HepG2 (cell line): ENCODE results near the gene LYPD8. TPM values are rescaled to one million over a fixed set of nuclear protein-coding genes. Genes with fewer than 3 reads are reported as not detected.

Experiments
- ATAC-seq: fragments of 200-7000 bp; cut with Tn5 transposase; 3 replicates; pipeline ENCODE4 v1.9.1; 2020; ENCODE audit warnings: mild to moderate bottlenecking, moderate library complexity
- BruUV-seq: library from RNA; stranded (reverse); fragments of 400-500 nt; replicated peaks from 2 replicates; lab custom pipeline; 2021; lab: Mats Ljungman, UMichigan
- CTCF ChIA-PET: fragments of 300-600 bp; formaldehyde crosslinking; extraction: SDS; loops from one replicate; lab custom pipeline; 2021; ENCODE audit warnings: low total read pairs, inconsistent platforms, low intra/inter-chr PET ratio; lab: Yijun Ruan, JAX
- POLR2A ChIA-PET: fragments of 350-600 bp; sonication (Branson Sonifier 250); formaldehyde crosslinking; loops from one replicate; lab custom pipeline; 2020; ENCODE audit warnings: antibody characterized with exemption, inconsistent platforms; lab: Yijun Ruan, JAX
- DNase-seq: peaks from one replicate; pipeline ENCODE4 v3.0.0-alpha.2; 2015; ENCODE audit warnings: low spot score
- FAIRE-seq: peaks from 3 replicates; lab custom pipeline; 2011; peaks lifted over from hg19 to GRCh38; lab: Jason Lieb, UNC
- H2AFZ ChIP-seq: one replicate; pipeline ENCODE4 v1.6.1; 2011; ENCODE audit warnings: low read length, inconsistent platforms
- H3K27ac ChIP-seq: fragments of 300-600 bp; 3 replicates; pipeline ENCODE4 v1.8.0; 2011; ENCODE audit warnings: mixed run types, mild to moderate bottlenecking, mixed read lengths, low read length, inconsistent platforms; ENCODE audit not compliant: insufficient read depth; ENCODE audit errors: extremely low read length
- H3K27me3 ChIP-seq, 2 experiments: fragments of 200-600 bp in 1 of 2; 2 replicates in 1 of 2; 3 replicates in 1 of 2; pipeline versions ENCODE4 v1.6.0 to v1.8.0; 2011; ENCODE audit warnings: low read length in 2 of 2, mild to moderate bottlenecking in 2 of 2, moderate library complexity in 2 of 2, inconsistent platforms in 1 of 2; ENCODE audit not compliant: insufficient read depth in 2 of 2, control insufficient read depth in 1 of 2
- H3K36me3 ChIP-seq, 2 experiments: fragments of 200-600 bp in 1 of 2; replicated peaks in 1 of 2; 2 replicates in 1 of 2; 3 replicates in 1 of 2; pipeline versions ENCODE4 v1.5.1 to v1.8.0; 2011; ENCODE audit warnings: low read length in 2 of 2, inconsistent platforms in 1 of 2; ENCODE audit not compliant: insufficient read depth in 2 of 2, control insufficient read depth in 1 of 2
- H3K4me1 ChIP-seq: 2 replicates; pipeline ENCODE4 v1.5.1; 2012; ENCODE audit warnings: low read length, inconsistent platforms; ENCODE audit not compliant: insufficient read depth
- H3K4me2 ChIP-seq: 2 replicates; pipeline ENCODE4 v1.6.0; 2011; ENCODE audit warnings: low read depth, low read length, inconsistent platforms
- H3K4me3 ChIP-seq, 3 experiments: fragments of 200-600 bp in 1 of 3; sonication (generic), shearing (Covaris generic) in 1 of 3; replicated peaks in 1 of 3; 2 replicates each; pipeline ENCODE4 v1.5.1; 2011 to 2016; ENCODE audit warnings: low read length in 3 of 3, inconsistent platforms in 2 of 3, low read depth in 2 of 3, mild to moderate bottlenecking in 2 of 3, control low read depth in 1 of 3, mixed read lengths in 1 of 3; ENCODE audit not compliant: insufficient read depth in 1 of 3
- H3K79me2 ChIP-seq: one replicate; pipeline ENCODE4 v1.6.1; 2011; ENCODE audit warnings: low read length, inconsistent platforms; ENCODE audit not compliant: insufficient read depth
- H3K9ac ChIP-seq: 2 replicates; pipeline ENCODE4 v1.6.0; 2011; ENCODE audit warnings: mild to moderate bottlenecking, low read depth, low read length, inconsistent platforms; ENCODE audit not compliant: insufficient read depth
- H3K9me3 ChIP-seq: 2 replicates; pipeline ENCODE4 v1.5.1; 2012; ENCODE audit warnings: mild to moderate bottlenecking, low read length
- H4K20me1 ChIP-seq: 2 replicates; pipeline ENCODE4 v1.6.0; 2011; ENCODE audit warnings: inconsistent platforms, mild to moderate bottlenecking, low read length, moderate library complexity; ENCODE audit not compliant: insufficient read depth
- BHLHE40 ChIP-seq: IDR thresholded peaks from 2 replicates; pipeline ENCODE4 v1.6.1; 2011; ENCODE audit warnings: low read length, improper control_type of control experiment
- GLMP ChIP-seq: sonication (generic); formaldehyde crosslinking; IDR thresholded peaks from 2 replicates; pipeline ENCODE4 v1.9.0; 2021; ENCODE audit warnings: missing genetic modification reagents, mild to moderate bottlenecking, borderline replicate concordance
- ISX ChIP-seq: sonication (generic); formaldehyde crosslinking; conservative IDR thresholded peaks from 2 replicates; pipeline ENCODE4 v1.5.0; 2020; ENCODE audit warnings: missing genetic modification reagents
- LBX2 ChIP-seq: sonication (generic); formaldehyde crosslinking; IDR thresholded peaks from 2 replicates; pipeline ENCODE4 v1.5.0; 2020; ENCODE audit warnings: missing genetic modification reagents, mild to moderate bottlenecking, borderline replicate concordance
- SP1 ChIP-seq, 2 experiments: fragments of 450-650 bp in 1 of 2; sonication (generic) in 1 of 2; formaldehyde crosslinking in 1 of 2; IDR thresholded peaks; 2 replicates each; pipeline versions ENCODE4 v1.4.0 to v1.6.1; 2016 to 2020; ENCODE audit warnings: missing genetic modification reagents in 1 of 2
- SYNCRIP ChIP-seq: fragments of 200-400 bp; formaldehyde crosslinking; IDR thresholded peaks from 2 replicates; pipeline ENCODE4 v1.6.1; 2018; ENCODE audit warnings: mild to moderate bottlenecking, low read depth, low read length; ENCODE audit not compliant: insufficient read depth
- TP53 ChIP-seq: sonication (generic); formaldehyde crosslinking; conservative IDR thresholded peaks from 2 replicates; pipeline ENCODE4 v1.4.0; 2020; ENCODE audit warnings: missing genetic modification reagents
- TRAFD1 ChIP-seq: sonication (generic); formaldehyde crosslinking; IDR thresholded peaks from 2 replicates; pipeline ENCODE4 v1.5.1; 2020; ENCODE audit warnings: missing genetic modification reagents, mild to moderate bottlenecking, borderline replicate concordance
- ZNF615 ChIP-seq: sonication (generic); formaldehyde crosslinking; IDR thresholded peaks from 2 replicates; pipeline ENCODE4 v1.5.0; 2020; ENCODE audit warnings: mild to moderate bottlenecking, missing genetic modification reagents, borderline replicate concordance
- WGBS: methylation state at CpG from one replicate; pipeline ENCODE4 v1.1.6; 2017; ENCODE audit warnings: low lambda C conversion rate; 5-methylcytosine and 5-hydroxymethylcytosine counted together
- in situ Hi-C: cut with HindIII; loops from 2 replicates; pipeline ENCODE4 v1.10.0; 2017; ENCODE audit warnings: low pct_unique_long_range_greater_than_20kb; ENCODE audit not compliant: extremely low pct_ligation_motif_present
- intact Hi-C: fragments of 100-400 bp; cut with micrococcal nuclease; formaldehyde crosslinking; loops from one replicate; pipeline ENCODE4 v1.10.0; 2022; ENCODE audit not compliant: unreplicated experiment
- polyA plus RNA-seq, 8 experiments: library from polyadenylated mRNA; depleted of rRNA in 3 of 8; stranded (reverse) in 7 of 8; unstranded in 1 of 8; fragments of >200 nt; fragmentation: Illumina TruSeq in 4 of 8; extraction: Trizol in 4 of 8; gene quantifications; 2 replicates each; pipeline versions ENCODE4 v1.2.1 to v1.2.3, GENCODE V29; 2011 to 2016; ENCODE audit warnings: low read depth in 4 of 8, missing spikeins in 1 of 8, mixed read lengths in 1 of 8; ENCODE audit not compliant: insufficient read depth in 1 of 8
- total RNA-seq, 5 experiments: library from RNA; depleted of rRNA; stranded (reverse); fragments of >200 nt; fragmentation: Illumina TruSeq; extraction: Trizol; gene quantifications; 2 replicates each; pipeline ENCODE4 v1.2.3, GENCODE V29; 2016; ENCODE audit warnings: low read depth in 1 of 5

Gene LYPD8
- total and polyA plus RNA-seq, 2 of the 13 experiments (the other 11 are each of a cell fraction or from before 2014, with no cell fraction given) = not detected

GRCh38 chr1:248751142-248751541 lies 4.4 kb downstream of the LYPD8 start:
- 52% methylated on average over 4 of the region's 5 CpGs for WGBS
- Histone ChIP-seq H3K36me3 (no peaks in the 10 kb centered on the region), H3K27ac (no peak overlapping the region), H3K4me1 (peaks cover 21% of the 10 kb centered on the region), H4K20me1 (no peaks in the 10 kb centered on the region), H3K9ac (no peak overlapping the region)
- no peak for DNase-seq
- POLR2A ChIA-PET = interaction anchor here (0.9 kb wide), 1 partner anchor 108 kb away, joined by 3 read pairs; the partner anchor contains the start of gene ZNF692
- intact Hi-C loops = loop anchor here (5.0 kb wide), 1 partner anchor 56 kb away; no protein-coding TSS in a partner anchor
- TF ChIP-seq TP53 (CRISPR knock-in tag) = no peak
- no peak for TF ChIP-seq ZNF615 (CRISPR knock-in tag)
- no peak for TF ChIP-seq BHLHE40
- TF ChIP-seq GLMP (CRISPR knock-in tag) = no peak
- TF ChIP-seq SYNCRIP = no peak
- TF ChIP-seq TRAFD1 (CRISPR knock-in tag) = no peak
- TF ChIP-seq ISX (CRISPR knock-in tag) = no peak
- no peak for TF ChIP-seq SP1 (IDR thresholded peaks at IDR 0.05)
- no peak for TF ChIP-seq SP1 (CRISPR knock-in tag; IDR thresholded peaks at IDR 0.05)
- no peak for TF ChIP-seq LBX2 (CRISPR knock-in tag)
- TF ChIP-seq, all 625 proteins: peak for 0
- ATAC-seq = no peak; the same call in 2 of the 3 replicates
- Histone ChIP-seq H3K27me3 (no peaks in the 10 kb centered on the region; a peak in 1 of 5 replicates), H3K9me3 (no peaks in the 10 kb centered on the region), H3K4me3 (peak overlapping the region in 1 of 3 experiments; percentile 7; a peak in 1 of 6 replicates), H3K79me2 (no peaks in the 10 kb centered on the region), H3K4me2 (peak overlapping the region; percentile 12; the same call in 1 of the 2 replicates), H2AFZ (no peak overlapping the region)
- CTCF ChIA-PET = no interaction called here
- in situ Hi-C loops = no loop called here
- FAIRE-seq = no peak
- BruUV-seq = no TSS peak
